ENCODE results near the gene KCMF1.
"Not testable (repeated sequence)": the region's sequence is repeated elsewhere in the genome, so short reads cannot be mapped to it uniquely, and the experiment has no call there.

KCMF1 gene

GRCh38 chr2:84970868-84971509, at the start of gene KCMF1:
Gene KCMF1 (plus strand): TSS chr2:84971161. CDS start chr2:84971452, 291 bp downstream.
- DNase-seq (ENCODE audit: low read depth), result peak; percentile 42

GRCh38 chr2:84923009-84923408, 48.0 kb upstream of the KCMF1 start:
- DNase-seq (ENCODE audit: low read depth), result no peak

GRCh38 chr2:84924173-84925106, 46.5 kb upstream of the KCMF1 start:
- DNase-seq (ENCODE audit: low read depth), result peak; percentile 71

GRCh38 chr2:84925336-84925723, 45.6 kb upstream of the KCMF1 start:
- DNase-seq (ENCODE audit: low read depth), result no peak

GRCh38 chr2:84925724-84926376, 45.1 kb upstream of the KCMF1 start:
- peak; percentile 95 for DNase-seq (ENCODE audit: low read depth)

GRCh38 chr2:84927275-84927627, 43.7 kb upstream of the KCMF1 start:
- DNase-seq (ENCODE audit: low read depth), result no peak

GRCh38 chr2:84931384-84931821, 39.6 kb upstream of the KCMF1 start:
- DNase-seq (ENCODE audit: low read depth), result no peak

GRCh38 chr2:84938194-84938879, 32.6 kb upstream of the KCMF1 start:
- no peak for DNase-seq (ENCODE audit: low read depth)

GRCh38 chr2:84939426-84940087, 31.4 kb upstream of the KCMF1 start:
- DNase-seq (ENCODE audit: low read depth), result no peak

GRCh38 chr2:84940088-84940470, 30.9 kb upstream of the KCMF1 start:
- no peak for DNase-seq (ENCODE audit: low read depth)

GRCh38 chr2:84940831-84941412, 30.0 kb upstream of the KCMF1 start:
- DNase-seq (ENCODE audit: low read depth), result no peak

GRCh38 chr2:84942166-84942565, 28.8 kb upstream of the KCMF1 start:
- DNase-seq (ENCODE audit: low read depth), result no peak

GRCh38 chr2:84942964-84943421, 28.0 kb upstream of the KCMF1 start:
- DNase-seq (ENCODE audit: low read depth), result no peak

GRCh38 chr2:84944295-84944909, 26.6 kb upstream of the KCMF1 start:
- DNase-seq (ENCODE audit: low read depth), result no peak

GRCh38 chr2:84945838-84946203, 25.1 kb upstream of the KCMF1 start:
- not testable (repeated sequence) for DNase-seq (ENCODE audit: low read depth)

- peak; percentile 50 for DNase-seq (ENCODE audit: low read depth)
These were observed 24.6 kb upstream of the KCMF1 start for GRCh38 chr2:84946204-84947009.

- no peak for DNase-seq (ENCODE audit: low read depth)
These were observed 23.9 kb upstream of the KCMF1 start for GRCh38 chr2:84947010-84947593.

- no peak for DNase-seq (ENCODE audit: low read depth)
These were observed 17.4 kb upstream of the KCMF1 start for GRCh38 chr2:84953535-84953934.

- DNase-seq (ENCODE audit: low read depth), result no peak
These were observed 16.6 kb upstream of the KCMF1 start for GRCh38 chr2:84954329-84954728.

Data from CMK (cell line).